Hepatocyte (in vitro differentiated cells): ENCODE measurements around the gene ITGAD.

Experiments
- CTCF ChIP-seq: fragments of 200-600 bp; sonication (generic); IDR thresholded peaks from 2 replicates; pipeline ENCODE4 v1.5.1; 2016; ENCODE audit warnings: antibody characterized with exemption, mild to moderate bottlenecking; ENCODE audit not compliant: poor library complexity
- EZH2 ChIP-seq: fragments of 200-600 bp; sonication (generic); IDR thresholded peaks from 2 replicates; pipeline ENCODE4 v1.6.1; 2016; ENCODE audit warnings: antibody characterized with exemption, mild to moderate bottlenecking, borderline replicate concordance
- EZH2phosphoT487 ChIP-seq: fragments of 200-600 bp; sonication (generic); IDR thresholded peaks from one replicate; pipeline ENCODE4 v1.6.1; 2018; ENCODE audit warnings: antibody characterized with exemption, mild to moderate bottlenecking, low read depth, moderate library complexity; ENCODE audit not compliant: unreplicated experiment, severe bottlenecking

GRCh38 chr16:31412750-31413149 lies 19.6 kb downstream of the ITGAD start:
- no peak for TF ChIP-seq EZH2
- no peak for TF ChIP-seq CTCF
- no peak for TF ChIP-seq EZH2phosphoT487
